GM21390 (cell line): ENCODE data around the gene THAP9.
A peak's percentile ranks its signal among the peaks of the same experiment; 100 is the strongest.
"Not testable (repeated sequence)": the region's sequence is repeated elsewhere in the genome, so short reads cannot be mapped to it uniquely, and the experiment has no call there.

ENCODE experiments used
- ATAC-seq: cut with Tn5 transposase; IDR thresholded peaks from one replicate; pipeline ENCODE4 v1.9.1; 2021; ENCODE audit not compliant: unreplicated experiment

THAP9 gene, protein sequence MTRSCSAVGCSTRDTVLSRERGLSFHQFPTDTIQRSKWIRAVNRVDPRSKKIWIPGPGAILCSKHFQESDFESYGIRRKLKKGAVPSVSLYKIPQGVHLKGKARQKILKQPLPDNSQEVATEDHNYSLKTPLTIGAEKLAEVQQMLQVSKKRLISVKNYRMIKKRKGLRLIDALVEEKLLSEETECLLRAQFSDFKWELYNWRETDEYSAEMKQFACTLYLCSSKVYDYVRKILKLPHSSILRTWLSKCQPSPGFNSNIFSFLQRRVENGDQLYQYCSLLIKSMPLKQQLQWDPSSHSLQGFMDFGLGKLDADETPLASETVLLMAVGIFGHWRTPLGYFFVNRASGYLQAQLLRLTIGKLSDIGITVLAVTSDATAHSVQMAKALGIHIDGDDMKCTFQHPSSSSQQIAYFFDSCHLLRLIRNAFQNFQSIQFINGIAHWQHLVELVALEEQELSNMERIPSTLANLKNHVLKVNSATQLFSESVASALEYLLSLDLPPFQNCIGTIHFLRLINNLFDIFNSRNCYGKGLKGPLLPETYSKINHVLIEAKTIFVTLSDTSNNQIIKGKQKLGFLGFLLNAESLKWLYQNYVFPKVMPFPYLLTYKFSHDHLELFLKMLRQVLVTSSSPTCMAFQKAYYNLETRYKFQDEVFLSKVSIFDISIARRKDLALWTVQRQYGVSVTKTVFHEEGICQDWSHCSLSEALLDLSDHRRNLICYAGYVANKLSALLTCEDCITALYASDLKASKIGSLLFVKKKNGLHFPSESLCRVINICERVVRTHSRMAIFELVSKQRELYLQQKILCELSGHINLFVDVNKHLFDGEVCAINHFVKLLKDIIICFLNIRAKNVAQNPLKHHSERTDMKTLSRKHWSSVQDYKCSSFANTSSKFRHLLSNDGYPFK

DNA sequence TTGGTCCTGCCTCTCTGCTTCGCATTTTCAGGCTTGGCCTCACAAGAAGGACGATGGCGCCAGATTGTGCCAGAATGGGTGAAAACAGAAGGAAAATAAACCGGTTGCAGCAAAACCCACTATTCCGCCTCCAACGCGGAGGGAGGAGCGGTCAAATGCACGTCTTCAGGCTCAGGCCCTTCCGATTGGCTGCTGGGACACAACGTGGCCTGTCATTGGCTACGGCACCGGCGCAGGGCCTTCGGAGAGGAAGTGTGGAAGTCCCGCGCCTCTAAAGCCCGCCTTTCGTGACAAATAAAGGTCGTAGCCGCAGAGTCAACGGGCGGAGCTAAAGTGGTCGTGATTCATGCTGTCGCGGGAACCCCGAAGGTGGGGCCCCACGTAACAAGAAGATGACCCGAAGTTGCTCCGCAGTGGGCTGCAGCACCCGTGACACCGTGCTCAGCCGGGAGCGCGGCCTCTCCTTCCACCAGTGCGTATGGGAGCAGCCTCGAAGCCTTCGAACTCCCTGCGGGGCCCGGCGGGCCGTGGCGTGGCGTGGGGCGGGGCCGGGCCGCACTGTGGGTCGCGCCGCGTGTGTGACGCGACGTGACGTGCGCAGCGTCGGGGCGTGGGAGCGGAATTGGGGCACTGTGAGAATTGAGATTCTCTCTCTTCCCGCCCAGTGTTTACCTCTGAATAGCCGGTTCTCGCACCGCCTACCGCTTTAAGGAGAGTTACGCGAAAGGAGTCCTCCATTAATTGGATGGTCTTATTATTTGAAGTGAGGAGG is at the start of gene THAP9:
THAP9 (plus strand) TSS at position 325 of the 772 bp plus-strand sequence; CDS start at position 393, 68 bp downstream.
- peak; percentile 90 for ATAC-seq

DNA sequence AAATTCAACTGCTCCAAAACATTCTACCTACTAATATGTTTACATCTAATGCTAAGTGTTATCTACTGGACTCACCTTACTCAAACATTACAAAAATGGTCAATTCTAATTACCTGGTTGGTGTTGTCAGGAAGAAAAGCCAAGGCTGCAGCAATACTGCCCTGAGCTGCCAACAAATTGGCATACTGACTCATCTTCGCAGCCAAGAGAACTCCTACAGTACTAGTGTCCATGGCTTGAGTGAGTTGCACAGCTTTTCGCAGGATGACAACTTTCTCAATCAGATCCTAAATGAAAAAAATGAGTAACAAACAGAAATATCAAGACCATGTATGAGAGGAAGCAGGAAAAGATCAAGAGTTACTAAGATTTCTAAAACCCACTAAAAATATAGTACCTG is 49.2 kb upstream of the THAP9 start:
- no peak for ATAC-seq

DNA sequence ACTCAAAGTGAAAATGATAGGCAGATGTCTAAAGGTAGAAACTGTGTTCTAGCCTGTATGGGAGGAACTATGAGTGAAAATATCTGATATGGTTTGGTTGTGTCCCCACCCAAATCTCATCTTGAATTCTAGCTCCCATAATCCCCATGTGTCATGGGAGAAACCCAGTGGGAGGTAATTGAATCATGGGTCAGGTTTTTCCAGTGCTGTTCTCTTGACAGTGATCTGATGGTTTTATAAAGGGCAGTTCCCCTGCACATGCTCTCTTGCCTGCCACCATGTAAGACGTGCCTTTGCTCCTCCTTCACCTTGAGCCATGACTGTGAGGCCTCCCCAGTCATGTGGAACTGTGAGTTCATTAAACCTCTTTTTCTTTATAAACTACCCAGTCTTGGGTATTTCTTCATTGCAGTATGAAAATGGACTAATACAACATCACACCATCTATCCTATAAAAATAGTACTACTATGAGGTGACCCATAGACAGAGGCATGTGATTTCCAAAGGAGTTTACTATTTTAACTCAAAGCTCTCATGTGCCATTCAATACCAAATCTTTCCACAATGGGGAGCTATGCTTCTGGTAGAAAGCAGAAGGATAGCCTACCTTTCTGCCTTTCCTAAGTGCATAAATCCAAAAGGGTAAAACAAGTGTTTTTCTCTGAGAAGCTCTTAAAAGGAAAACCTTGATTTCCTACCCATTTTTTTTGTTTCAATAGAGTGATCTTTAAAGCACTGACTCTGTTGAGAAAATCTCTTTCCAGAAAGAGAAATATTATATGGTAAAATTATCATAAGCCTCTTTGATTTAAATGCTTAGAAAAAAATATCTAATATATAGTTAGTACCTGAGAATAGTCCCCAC is 48.4 kb upstream of the THAP9 start:
- no peak for ATAC-seq

DNA sequence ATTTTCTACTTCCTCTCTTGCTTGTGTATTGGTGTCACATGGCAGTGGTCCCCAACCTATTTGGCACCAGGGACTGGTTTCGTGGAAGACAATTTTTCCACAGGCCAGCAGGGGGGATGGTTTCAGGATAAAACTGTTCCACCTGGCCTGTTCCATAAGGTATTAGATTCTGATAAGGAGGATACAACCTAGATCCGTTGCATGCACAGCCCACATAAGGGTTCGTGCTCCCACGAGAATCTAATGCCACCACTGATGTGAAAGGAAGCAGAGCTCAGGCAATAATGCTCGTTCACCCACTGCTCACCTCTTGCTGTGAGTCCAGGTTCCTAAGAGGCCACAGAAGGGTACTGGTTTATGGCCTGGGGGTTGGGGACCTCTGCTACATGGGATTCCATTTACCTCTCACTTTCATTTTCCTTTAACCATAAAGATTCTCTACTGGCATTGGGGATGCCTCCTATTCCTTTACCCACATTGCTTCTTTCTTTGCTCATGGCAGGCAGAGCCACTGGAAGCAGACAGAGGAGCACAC is 47.7 kb upstream of the THAP9 start:
- no peak for ATAC-seq

DNA sequence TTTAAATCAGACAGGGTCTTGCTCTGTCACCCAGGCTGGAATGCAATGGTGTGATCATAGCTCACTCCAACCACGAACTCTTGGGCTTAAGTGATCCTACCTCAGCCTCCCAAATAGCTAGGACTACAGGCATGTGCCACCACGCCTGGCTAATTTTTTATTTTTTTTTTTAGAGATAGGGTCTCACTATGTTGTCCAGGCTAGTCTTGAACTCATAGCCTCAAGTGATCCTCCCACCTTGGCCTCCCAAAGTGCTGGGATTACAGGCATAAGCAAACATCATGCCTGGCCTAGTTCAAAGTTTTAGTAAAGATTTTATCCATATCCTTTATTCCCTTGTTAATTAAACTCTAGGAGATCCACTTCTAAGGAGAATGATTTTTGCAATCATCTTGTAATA is 40.0 kb upstream of the THAP9 start:
- not testable (repeated sequence) for ATAC-seq

DNA sequence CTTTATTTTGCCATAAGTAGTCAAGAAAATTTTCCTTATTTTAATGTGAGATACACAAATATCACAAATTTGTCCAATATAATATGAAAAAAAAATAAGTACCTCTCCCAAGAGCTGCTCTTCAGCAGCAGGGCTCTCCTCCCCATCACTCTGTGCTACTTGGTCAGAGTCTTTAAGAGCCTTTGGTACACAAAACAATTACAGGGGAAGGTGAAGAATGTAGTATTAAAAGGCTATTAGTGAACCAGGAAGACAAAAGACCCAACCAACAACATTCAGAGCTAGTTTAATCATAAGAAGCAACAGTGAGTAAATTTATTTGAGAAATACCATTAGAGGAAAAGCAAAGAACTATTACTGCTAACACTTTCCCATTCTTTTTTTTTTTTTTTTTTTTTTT is 39.0 kb upstream of the THAP9 start:
- ATAC-seq, result no peak

DNA sequence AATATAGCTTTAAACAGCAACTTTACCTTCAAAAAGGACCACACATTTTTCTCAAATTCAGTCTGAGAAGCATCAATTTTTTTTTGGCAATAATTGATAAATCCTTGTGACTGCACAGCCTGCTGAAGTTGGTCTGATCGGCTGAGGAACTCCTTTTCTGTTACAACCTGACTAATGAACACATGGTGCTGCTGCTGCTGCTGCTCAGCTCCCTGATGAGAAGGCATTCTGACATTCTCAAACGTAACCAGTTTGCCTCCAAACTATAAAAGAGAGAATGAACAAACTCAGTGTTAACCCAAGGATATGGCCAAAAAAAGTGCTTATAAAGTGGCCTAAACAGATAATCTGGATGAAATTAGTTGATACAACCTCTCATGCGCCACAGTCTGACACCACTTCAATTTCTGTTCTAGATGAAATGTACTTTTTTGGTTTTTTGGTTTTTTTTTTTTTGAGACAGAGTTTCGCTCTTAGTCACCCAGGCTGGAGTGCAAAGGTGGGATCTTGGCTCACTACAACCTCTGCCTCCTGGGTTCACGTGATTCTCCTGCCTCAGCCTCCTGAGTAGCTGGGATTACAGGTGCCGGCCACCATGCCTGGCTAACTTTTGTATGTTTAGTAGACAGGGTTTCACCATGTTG is 36.1 kb upstream of the THAP9 start:
- no peak for ATAC-seq

DNA sequence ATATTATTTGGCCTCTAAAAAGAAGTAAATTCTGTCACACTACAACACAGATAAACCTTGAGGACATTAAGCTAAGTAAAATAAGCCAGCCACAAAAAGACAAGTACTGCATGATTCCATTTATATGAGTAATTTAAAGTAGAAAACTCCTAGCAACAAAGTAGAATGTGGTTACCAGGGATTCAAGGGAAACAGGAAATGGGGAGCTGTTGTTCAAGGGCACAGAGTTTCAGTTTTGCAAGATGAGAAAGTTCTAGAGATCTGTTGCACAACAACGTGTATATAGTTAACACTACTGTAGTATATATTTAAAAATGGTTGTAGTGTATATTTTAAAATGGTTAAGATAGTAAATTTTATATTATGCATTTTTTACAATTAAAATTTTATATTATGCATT is 34.9 kb upstream of the THAP9 start:
- no peak for ATAC-seq

DNA sequence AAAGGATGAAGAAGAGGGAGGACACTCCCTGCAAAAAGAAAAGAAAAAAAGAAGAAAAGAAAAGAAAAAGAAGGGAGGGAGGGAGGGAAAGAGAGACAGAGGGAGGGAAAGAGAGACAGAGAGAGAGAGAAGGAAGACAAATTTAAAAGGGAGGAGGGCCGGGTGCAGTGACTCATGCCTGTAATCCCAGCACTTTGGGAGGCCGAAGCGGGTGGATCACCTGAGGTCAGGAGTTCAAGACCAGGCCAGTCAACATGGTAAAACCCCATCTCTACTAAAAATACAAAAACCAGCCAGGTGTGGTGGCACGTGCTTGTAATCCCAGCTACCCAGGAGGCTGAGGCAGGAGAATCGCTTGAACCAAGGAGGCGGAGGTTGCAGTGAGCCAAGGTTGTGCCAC is 34.5 kb upstream of the THAP9 start:
- not testable (repeated sequence) for ATAC-seq

DNA sequence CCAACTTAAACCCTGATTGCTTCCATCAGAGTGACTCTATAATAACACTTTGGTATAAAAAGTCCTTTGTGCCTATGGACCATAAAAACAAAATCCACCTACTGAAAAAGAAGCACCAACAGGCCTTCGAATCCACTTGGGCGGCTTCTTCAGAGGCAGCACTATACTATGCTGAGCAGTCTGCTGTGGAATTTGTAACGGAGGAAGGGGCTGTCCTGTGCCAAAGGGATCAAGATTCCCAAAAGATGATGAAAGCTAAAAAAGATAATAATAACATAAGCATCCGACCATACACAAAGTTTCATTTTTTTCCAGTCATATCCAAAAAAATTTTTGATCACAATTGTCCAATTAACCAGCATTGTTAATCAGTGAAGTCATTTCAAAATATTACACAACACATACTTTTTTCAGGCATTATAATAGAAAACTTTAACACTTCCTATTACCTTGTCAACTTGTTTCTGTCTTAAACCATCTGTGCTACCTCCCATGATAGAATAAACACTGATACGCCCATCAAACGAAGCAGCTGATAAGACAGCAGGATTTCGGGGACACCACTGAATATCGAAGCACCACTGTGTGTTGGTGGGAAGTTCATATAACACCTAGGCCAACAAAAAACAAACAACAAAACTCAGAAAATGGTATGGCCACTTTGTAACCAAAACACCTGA is 33.7 kb upstream of the THAP9 start:
- no peak for ATAC-seq

DNA sequence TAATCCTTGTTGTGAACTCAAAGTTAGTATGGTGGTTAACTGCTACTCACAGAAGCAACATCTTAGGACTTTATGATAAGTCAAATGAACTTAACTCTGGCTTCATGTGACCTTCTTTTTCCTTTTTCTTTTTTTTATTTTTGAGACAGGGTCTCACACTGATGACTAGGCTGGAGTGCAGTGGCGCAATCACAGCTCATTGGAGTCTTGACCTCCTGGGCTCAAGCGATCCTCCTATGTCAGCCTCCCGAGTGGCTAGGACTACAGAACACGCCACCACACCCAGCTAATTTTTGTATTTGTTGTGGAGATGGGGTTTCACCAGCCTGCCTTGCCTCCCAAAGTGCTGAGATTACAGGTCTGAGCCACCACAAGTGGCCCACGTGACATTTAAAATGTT is 32.0 kb upstream of the THAP9 start:
- no peak for ATAC-seq

DNA sequence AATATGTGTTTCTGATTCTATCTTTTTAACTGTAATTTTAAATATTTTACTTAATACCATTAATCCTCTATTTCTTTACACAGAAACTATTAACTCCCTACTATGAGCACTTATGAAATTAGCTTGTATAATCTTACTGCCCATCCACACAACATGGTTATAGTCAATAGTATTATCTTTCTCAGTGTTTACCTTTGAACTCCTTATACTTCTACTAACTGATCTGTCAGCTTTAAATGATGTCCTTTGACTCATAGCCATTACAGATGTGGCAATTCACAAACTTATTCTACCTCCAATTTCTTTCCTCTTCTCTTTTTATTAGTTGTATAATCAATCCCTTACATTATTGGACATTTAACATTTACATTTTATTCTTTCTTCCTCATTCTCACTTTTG is 15.1 kb upstream of the THAP9 start:
- ATAC-seq, result no peak

DNA sequence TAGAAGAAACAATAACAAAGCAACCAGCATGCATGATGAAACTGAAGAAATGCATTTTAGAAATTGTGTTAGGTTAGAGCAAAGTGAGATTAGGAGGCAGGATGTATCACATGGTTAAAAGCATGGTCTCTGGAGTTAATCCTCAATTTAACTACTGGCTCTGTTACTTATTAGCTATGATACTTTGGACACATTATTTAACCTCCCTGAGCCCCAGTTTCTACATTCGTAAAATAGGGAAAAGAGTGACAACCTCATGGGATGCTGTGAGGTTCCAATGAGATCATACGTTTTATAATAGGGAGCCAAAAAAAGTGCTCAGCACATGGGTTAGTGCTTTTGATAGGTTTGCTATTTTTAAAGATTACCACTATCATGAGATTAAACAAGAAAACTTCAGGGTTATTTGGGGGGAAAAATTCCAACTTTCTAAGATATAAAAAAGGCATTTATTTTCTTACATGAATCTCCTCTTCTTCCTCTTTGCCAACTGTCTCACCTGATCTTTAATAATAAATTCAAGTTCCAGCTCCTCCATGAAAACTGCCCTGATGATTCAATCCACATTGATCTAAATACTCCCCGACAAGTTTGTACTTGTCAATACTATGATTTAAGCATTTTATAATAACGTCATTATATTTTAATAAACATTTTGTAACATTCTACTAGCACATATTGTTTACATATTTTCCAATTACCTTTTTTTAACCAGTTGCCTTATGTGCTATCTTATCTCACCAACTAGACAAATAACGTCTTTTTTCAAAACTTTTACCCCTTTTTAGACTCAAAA is 14.2 kb upstream of the THAP9 start:
- ATAC-seq, result no peak

DNA sequence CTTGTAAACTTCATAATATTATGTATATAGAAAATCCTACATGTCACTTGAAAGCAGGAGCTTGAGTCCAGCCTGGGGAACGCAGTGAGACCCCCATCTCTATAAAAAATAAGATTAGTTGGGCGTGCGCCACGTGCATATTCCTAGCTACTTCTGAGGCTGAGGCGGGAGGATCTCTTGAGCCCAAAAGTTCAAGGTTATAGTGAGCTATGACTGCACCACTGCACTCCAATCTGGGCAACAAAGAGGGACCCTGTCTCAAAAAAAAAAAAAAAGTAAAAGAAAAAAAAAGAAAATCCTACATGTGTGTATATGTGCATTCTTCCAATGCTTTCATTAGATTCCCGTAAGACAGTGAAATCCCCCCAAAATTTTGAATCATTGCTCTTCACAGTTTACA is 11.2 kb upstream of the THAP9 start:
- ATAC-seq, result no peak

DNA sequence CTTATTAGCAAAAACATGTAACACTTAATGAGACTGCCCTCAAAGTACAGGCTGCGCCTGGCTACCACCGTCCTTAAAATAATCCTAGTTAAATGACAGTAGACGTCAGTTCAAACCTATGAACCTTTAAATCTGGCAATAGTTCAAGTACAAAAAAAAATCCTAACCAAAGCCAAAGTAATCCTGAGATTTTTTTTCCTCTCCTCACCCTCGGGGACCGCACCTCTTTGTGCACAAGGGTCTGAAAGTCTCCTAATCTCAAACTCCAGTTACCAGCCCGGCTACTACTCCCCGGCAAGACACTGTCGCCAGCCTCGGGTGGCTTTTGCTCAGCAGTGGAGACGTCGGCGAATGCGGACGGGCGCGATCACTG is 10.0 kb upstream of the THAP9 start:
- ATAC-seq, result peak; percentile 0

DNA sequence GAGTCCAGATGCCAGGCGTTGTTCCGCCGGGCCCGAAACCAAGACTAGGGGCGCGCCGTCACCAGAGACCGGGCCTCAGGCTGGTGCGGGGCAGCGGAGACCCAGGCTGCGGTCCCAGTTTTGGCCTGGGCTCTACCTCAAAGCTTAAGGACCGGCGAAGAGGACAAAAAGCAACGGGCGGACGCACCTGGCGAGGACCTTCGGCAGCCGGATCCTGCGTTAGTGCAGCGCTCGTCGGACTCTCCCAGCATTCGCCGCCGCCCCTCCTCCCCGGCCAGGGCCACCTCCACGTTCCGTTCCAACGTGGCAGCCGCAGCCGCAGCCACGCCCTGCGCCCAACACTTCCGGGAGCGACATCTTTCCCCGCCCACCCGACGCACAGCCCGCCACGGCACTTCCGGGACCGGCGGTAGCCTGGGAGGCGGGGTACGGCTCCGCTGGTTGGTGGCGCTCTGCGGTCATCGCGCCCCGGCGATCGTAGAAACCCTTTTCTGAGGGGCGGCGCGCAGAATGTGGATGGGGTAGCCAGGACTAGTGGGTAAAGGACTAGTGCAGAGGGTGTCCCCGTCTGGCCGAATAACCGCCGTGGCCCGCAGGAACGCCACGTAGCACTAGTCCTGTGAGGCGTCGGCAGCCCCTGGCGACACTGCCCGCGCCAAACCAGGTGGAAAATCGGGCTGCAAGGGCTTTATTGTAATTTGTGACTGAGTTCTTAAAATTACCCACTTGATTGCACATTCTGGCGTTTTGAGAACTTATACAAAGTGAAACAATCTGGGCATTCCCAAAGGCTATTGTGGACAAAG is 9.4 kb upstream of the THAP9 start, which contains the start of gene SEC31A:
SEC31A (minus strand) TSS at position 253 of the 806 bp plus-strand sequence. CDS start 9,217 bp downstream, outside the sequence.
- ATAC-seq, result peak; percentile 92
